PC-3 (cell line): ENCODE data around the gene TNKS1BP1.

Experiments
- EZH2phosphoT487 ChIP-seq: fragments of 300-600 bp; sonication (generic); IDR thresholded peaks from 2 replicates; pipeline ENCODE4 v1.6.1; 2018; ENCODE audit warnings: mild to moderate bottlenecking, antibody characterized with exemption, low read length, borderline replicate concordance
- TF ChIP-seq, protein P1 (sequence below): fragments of 300-600 bp; sonication (generic); conservative IDR thresholded peaks from 2 replicates; pipeline ENCODE4 v1.5.1; 2017; ENCODE audit warnings: antibody characterized with exemption, low read depth, mild to moderate bottlenecking, low read length

DNA sequence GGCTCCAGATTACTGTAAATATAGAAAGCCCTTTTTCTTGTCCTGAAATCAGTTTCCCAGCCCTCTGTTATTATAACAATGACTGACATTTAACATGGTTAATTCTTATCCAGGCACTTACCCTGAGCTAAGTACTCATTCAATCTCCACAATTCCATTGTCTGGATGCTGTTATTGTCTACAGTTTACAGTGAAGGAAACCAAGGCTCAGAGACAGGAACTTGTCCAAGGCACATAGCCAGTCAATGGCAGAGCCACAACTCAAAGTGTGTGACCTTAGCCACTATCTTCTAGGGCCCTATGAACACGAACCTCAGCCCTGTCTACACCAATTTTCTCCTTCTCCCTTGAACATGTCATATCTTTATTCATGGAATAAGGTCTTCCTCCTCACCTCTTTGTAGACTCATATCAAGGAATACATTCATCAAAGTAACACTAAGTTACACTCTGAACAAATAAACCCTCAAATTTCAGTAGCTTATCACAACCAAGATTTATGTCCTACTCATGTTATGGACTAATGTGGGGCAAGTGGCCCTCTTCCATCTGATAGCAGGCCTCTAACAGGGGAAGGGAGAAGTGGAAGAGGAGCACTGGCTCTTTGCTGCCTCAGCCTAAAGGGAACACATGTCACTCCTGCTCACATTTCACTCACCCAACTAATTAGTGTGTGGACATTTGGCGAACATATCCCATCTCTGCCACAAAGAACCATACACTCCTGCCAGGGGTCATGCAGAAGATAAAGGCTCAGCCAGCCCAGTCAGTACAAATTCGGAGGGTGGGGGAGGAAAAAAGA, 48.4 kb downstream of the TNKS1BP1 start:
- TF ChIP-seq EZH2phosphoT487, result no peak
- TF ChIP-seq, protein P1, sequence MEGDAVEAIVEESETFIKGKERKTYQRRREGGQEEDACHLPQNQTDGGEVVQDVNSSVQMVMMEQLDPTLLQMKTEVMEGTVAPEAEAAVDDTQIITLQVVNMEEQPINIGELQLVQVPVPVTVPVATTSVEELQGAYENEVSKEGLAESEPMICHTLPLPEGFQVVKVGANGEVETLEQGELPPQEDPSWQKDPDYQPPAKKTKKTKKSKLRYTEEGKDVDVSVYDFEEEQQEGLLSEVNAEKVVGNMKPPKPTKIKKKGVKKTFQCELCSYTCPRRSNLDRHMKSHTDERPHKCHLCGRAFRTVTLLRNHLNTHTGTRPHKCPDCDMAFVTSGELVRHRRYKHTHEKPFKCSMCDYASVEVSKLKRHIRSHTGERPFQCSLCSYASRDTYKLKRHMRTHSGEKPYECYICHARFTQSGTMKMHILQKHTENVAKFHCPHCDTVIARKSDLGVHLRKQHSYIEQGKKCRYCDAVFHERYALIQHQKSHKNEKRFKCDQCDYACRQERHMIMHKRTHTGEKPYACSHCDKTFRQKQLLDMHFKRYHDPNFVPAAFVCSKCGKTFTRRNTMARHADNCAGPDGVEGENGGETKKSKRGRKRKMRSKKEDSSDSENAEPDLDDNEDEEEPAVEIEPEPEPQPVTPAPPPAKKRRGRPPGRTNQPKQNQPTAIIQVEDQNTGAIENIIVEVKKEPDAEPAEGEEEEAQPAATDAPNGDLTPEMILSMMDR, result no peak
